ENCODE data around the gene MTMR1. TPM values are rescaled to one million over a fixed set of nuclear protein-coding genes. Genes with fewer than 3 reads are reported as not detected.

The MTMR1 gene
- total RNA-seq, 1 experiment from 2014 or later, result 36.1 TPM

DNA sequence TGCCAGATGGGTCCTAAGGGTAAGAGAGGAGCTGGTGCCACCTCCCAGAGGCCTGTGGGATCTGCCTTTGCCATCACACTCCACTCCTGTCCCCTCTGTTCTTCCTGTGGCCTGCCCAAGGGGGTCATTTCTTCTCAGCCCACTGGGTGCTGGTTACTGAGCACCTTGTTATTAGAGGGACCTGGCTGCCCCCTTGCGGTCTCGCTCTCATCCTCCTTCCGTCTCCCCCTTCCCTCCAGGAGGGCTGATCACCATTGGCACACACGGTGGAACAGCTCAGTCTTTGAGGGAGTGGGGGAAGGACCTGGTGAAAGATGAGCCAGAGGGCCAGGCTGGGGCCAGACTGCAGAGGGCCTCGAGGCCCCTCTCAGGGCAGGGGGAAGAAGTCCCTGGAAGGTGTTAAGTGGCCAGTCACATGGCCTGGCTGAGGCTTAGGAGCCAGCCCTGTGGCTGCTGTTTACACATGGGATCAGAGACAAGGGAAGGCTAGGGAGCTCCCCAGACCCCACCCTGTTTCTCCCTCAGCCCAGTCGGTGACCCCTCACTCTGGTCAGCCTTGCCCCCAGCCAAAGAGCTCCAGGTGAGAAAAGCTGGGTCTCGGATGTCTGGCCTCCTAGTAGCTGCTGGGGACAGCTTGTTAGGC is 68.1 kb downstream of the MTMR1 start:
- in situ Hi-C loops (cut with HindIII; ENCODE audit: low pct_unique_long_range_greater_than_20kb, low sequenced_read_pairs), result no loop called here
- CTCF ChIA-PET, result interaction anchor here (1.5 kb wide), 1 partner anchor 11 kb away, joined by 3 read pairs; no protein-coding TSS in a partner anchor

DNA sequence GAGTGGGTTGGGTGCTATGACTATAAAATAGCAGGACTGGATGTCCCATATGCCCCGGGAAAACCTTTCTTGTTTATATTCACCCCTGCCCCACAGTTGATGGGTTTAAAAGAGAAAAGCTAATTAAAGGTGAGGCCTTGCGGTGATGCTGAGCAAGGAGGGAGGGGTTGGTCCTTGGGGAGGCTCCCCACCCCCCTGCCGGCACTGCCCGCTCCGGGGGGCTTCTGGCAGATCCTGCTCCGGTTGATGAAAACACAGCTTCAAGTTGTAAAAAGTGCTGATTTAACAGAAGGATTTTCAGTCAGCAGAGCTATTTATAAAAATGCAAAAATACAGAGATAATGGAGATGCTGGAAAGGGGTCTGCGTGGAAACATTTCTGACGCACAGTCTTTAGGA is 68.6 kb downstream of the MTMR1 start:
- Histone ChIP-seq H3K36me3 (ENCODE audit: control insufficient read depth, insufficient read depth, low read length) (no peaks in the 10 kb centered on the region; the same call in 1 of the 2 replicates), H3K4me1 (ENCODE audit: control insufficient read depth, insufficient read depth, low read length) (no peaks in the 10 kb centered on the region), H3K27ac (ENCODE audit: low read length) (no peak overlapping the region), H3K27me3 (ENCODE audit: control insufficient read depth, insufficient read depth, low read length) (no peaks in the 10 kb centered on the region), H3K4me3 (ENCODE audit: low read depth in 2 of 2, low read length in 2 of 2) (no peak overlapping the region), H3K9me3 (ENCODE audit: control insufficient read depth, insufficient read depth, low read depth, low read length) (no peaks in the 10 kb centered on the region)
- ChIA-PET POLR2A (no interaction called here), CTCF (interaction anchor here (1.5 kb wide), 1 partner anchor 11 kb away, joined by 3 read pairs; no protein-coding TSS in a partner anchor)
- intact Hi-C loops (cut with micrococcal nuclease; ENCODE audit: unreplicated experiment) (no loop called here), in situ Hi-C loops (cut with HindIII; ENCODE audit: low pct_unique_long_range_greater_than_20kb, low sequenced_read_pairs) (no loop called here)
- no peak for DNase-seq (ENCODE audit: low read depth, low spot score)
- TF ChIP-seq POLR2AphosphoS5 (IDR thresholded peaks at IDR 0.05; ENCODE audit: low read depth, low read length) (no peak), SIN3A (IDR thresholded peaks at IDR 0.05; ENCODE audit: borderline replicate concordance, insufficient read depth, low read depth, low read length) (no peak), TCF7L2 (IDR thresholded peaks at IDR 0.05; ENCODE audit: low read depth, low read length) (no peak)
- TF ChIP-seq, protein P1, sequence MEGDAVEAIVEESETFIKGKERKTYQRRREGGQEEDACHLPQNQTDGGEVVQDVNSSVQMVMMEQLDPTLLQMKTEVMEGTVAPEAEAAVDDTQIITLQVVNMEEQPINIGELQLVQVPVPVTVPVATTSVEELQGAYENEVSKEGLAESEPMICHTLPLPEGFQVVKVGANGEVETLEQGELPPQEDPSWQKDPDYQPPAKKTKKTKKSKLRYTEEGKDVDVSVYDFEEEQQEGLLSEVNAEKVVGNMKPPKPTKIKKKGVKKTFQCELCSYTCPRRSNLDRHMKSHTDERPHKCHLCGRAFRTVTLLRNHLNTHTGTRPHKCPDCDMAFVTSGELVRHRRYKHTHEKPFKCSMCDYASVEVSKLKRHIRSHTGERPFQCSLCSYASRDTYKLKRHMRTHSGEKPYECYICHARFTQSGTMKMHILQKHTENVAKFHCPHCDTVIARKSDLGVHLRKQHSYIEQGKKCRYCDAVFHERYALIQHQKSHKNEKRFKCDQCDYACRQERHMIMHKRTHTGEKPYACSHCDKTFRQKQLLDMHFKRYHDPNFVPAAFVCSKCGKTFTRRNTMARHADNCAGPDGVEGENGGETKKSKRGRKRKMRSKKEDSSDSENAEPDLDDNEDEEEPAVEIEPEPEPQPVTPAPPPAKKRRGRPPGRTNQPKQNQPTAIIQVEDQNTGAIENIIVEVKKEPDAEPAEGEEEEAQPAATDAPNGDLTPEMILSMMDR (IDR thresholded peaks at IDR 0.05), result no peak
- TF ChIP-seq, protein P2, sequence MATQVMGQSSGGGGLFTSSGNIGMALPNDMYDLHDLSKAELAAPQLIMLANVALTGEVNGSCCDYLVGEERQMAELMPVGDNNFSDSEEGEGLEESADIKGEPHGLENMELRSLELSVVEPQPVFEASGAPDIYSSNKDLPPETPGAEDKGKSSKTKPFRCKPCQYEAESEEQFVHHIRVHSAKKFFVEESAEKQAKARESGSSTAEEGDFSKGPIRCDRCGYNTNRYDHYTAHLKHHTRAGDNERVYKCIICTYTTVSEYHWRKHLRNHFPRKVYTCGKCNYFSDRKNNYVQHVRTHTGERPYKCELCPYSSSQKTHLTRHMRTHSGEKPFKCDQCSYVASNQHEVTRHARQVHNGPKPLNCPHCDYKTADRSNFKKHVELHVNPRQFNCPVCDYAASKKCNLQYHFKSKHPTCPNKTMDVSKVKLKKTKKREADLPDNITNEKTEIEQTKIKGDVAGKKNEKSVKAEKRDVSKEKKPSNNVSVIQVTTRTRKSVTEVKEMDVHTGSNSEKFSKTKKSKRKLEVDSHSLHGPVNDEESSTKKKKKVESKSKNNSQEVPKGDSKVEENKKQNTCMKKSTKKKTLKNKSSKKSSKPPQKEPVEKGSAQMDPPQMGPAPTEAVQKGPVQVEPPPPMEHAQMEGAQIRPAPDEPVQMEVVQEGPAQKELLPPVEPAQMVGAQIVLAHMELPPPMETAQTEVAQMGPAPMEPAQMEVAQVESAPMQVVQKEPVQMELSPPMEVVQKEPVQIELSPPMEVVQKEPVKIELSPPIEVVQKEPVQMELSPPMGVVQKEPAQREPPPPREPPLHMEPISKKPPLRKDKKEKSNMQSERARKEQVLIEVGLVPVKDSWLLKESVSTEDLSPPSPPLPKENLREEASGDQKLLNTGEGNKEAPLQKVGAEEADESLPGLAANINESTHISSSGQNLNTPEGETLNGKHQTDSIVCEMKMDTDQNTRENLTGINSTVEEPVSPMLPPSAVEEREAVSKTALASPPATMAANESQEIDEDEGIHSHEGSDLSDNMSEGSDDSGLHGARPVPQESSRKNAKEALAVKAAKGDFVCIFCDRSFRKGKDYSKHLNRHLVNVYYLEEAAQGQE (IDR thresholded peaks at IDR 0.05; ENCODE audit: insufficient read depth in 1 of 2, low read depth in 2 of 2, low read length in 1 of 2), result no peak
- BruUV-seq (replicated peaks), result no TSS peak
- no peak for ATAC-seq

More for the DNA sequence above, 68.1 kb downstream of the MTMR1 start:
- Histone ChIP-seq H3K36me3 (ENCODE audit: control insufficient read depth, insufficient read depth, low read length) (no peaks in the 10 kb centered on the region; the same call in 1 of the 2 replicates), H3K27me3 (ENCODE audit: control insufficient read depth, insufficient read depth, low read length) (no peaks in the 10 kb centered on the region), H3K9me3 (ENCODE audit: control insufficient read depth, insufficient read depth, low read depth, low read length) (no peaks in the 10 kb centered on the region), H3K27ac (ENCODE audit: low read length) (no peak overlapping the region), H3K4me3 (ENCODE audit: low read depth in 2 of 2, low read length in 2 of 2) (no peak overlapping the region), H3K4me1 (ENCODE audit: control insufficient read depth, insufficient read depth, low read length) (no peaks in the 10 kb centered on the region)
- ATAC-seq (no peak), DNase-seq (ENCODE audit: low read depth, low spot score) (no peak)
- intact Hi-C loops (cut with micrococcal nuclease; ENCODE audit: unreplicated experiment), result no loop called here
- BruUV-seq (replicated peaks), result no TSS peak
- TF ChIP-seq, protein P2 (IDR thresholded peaks at IDR 0.05; ENCODE audit: insufficient read depth in 1 of 2, low read depth in 2 of 2, low read length in 1 of 2), result no peak
- TF ChIP-seq POLR2AphosphoS5 (IDR thresholded peaks at IDR 0.05; ENCODE audit: low read depth, low read length) (no peak), SIN3A (IDR thresholded peaks at IDR 0.05; ENCODE audit: borderline replicate concordance, insufficient read depth, low read depth, low read length) (no peak), TCF7L2 (IDR thresholded peaks at IDR 0.05; ENCODE audit: low read depth, low read length) (no peak)
- TF ChIP-seq, protein P1 (IDR thresholded peaks at IDR 0.05), result no peak
- POLR2A ChIA-PET, result no interaction called here
